ENCODE measurements around the gene NSD2.

NSD2 gene

DNA sequence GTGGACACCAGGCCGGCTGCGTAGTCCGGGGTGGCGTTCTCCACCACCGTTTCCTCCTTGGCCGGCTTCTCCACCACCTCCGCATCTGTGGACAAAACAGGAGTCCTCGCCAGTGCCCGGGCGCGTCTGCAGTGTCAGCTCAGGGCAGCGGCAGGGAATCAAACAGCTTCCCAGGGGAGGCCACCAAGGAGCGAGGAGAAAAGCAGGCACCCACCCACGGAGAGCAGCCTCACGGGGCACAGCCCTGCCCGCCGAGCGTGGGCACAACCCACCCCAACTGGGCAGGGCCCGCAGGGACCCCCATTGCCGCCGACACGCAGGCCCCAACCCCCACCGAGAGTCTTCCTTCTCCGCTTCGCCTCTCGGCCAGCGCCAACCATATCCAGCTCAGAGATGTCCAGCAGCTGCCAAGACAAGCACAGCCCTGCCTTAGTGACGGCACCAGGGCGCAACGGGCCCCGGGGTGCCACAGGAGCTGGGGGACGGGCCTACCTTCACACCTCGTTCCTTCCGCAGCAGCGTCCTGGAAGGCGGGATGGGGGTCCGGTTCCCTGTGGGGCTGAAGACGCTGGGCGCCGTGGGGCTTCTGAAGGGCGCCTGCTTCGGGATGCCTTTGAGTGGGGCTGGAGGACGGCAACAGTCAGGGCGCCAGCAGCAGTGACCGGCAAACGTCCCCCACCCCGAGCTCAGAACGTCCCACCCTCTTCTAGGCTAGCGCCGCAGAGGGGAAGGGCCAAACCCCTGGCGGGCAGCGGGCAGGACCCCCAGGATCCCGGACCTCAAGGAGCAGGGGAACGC is 114.8 kb downstream of the NSD2 start:
- H3K79me2 ChIP-seq (ENCODE audit: low read length), result peaks cover under 1% of the 10 kb centered on the region; the same call in 1 of the 2 replicates
- no peaks in the 10 kb centered on the region for H3K27me3 ChIP-seq (ENCODE audit: low read depth, low read length)
- no peak overlapping the region for H3K4me3 ChIP-seq (ENCODE audit: low read length)
- no peak overlapping the region for H2AFZ ChIP-seq (ENCODE audit: low read depth, low read length)
- H3K4me2 ChIP-seq (ENCODE audit: low read length), result no peak overlapping the region
- peaks cover 10% of the 10 kb centered on the region; the same call in 1 of the 2 replicates for H4K20me1 ChIP-seq (ENCODE audit: insufficient read depth, low read length)
- no peaks in the 10 kb centered on the region for H3K4me1 ChIP-seq (ENCODE audit: low read length)
- no peak overlapping the region for H3K9ac ChIP-seq (ENCODE audit: low read length)
- no peaks in the 10 kb centered on the region for H3K9me3 ChIP-seq (ENCODE audit: insufficient read depth, low read length)
- no peak for TF ChIP-seq EZH2phosphoT487 (IDR thresholded peaks at IDR 0.05; ENCODE audit: low read depth)
- TF ChIP-seq, protein P1, sequence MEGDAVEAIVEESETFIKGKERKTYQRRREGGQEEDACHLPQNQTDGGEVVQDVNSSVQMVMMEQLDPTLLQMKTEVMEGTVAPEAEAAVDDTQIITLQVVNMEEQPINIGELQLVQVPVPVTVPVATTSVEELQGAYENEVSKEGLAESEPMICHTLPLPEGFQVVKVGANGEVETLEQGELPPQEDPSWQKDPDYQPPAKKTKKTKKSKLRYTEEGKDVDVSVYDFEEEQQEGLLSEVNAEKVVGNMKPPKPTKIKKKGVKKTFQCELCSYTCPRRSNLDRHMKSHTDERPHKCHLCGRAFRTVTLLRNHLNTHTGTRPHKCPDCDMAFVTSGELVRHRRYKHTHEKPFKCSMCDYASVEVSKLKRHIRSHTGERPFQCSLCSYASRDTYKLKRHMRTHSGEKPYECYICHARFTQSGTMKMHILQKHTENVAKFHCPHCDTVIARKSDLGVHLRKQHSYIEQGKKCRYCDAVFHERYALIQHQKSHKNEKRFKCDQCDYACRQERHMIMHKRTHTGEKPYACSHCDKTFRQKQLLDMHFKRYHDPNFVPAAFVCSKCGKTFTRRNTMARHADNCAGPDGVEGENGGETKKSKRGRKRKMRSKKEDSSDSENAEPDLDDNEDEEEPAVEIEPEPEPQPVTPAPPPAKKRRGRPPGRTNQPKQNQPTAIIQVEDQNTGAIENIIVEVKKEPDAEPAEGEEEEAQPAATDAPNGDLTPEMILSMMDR (IDR thresholded peaks at IDR 0.05; ENCODE audit: low read depth, low read length), result no peak
- H3K36me3 ChIP-seq (replicated peaks; ENCODE audit: low read depth, low read length), result peaks cover 49% of the 10 kb centered on the region
- no peak overlapping the region for H3K27ac ChIP-seq (ENCODE audit: low read length)

DNA sequence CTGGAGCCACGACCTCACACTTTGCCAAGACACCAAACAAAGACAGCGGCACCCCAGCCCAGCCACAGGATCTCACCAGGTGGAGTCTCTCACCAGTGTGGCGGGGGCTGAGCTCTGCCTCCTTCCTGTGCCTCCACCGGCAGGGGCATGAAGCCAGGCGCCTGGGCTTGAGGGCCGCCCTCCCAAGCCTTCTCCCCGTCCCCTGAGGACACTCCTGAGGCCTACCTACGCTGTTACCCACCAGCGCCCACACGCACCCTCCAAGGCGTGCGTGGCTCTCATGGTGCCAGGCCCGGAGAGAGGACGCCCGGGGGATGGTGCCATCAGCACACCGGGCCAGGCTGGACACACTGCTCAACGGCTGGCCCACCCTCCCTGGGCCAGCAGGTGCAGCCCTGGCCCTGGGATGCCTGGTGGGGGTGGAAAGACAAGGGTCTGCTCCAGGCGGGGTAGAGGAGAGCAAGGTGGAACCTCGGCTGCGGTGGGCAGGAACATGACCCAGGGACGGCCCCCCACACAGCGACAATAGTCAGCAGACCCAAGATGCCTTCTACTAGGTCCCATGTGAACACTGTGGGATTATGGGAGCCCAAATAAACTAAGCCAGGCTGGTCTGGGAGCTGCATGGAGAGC is 115.5 kb downstream of the NSD2 start:
- Histone ChIP-seq H3K9ac (ENCODE audit: low read length) (no peak overlapping the region), H3K27me3 (ENCODE audit: low read depth, low read length) (no peaks in the 10 kb centered on the region), H3K4me3 (ENCODE audit: low read length) (no peak overlapping the region), H3K79me2 (ENCODE audit: low read length) (peaks cover 8% of the 10 kb centered on the region), H3K4me1 (ENCODE audit: low read length) (no peaks in the 10 kb centered on the region), H3K4me2 (ENCODE audit: low read length) (no peak overlapping the region), H3K27ac (ENCODE audit: low read length) (no peak overlapping the region), H2AFZ (ENCODE audit: low read depth, low read length) (no peak overlapping the region), H3K9me3 (ENCODE audit: insufficient read depth, low read length) (no peaks in the 10 kb centered on the region), H3K36me3 (replicated peaks; ENCODE audit: low read depth, low read length) (peaks cover 47% of the 10 kb centered on the region), H4K20me1 (ENCODE audit: insufficient read depth, low read length) (peaks cover 12% of the 10 kb centered on the region)
- TF ChIP-seq EZH2phosphoT487 (IDR thresholded peaks at IDR 0.05; ENCODE audit: low read depth), result no peak
- TF ChIP-seq, protein P1 (IDR thresholded peaks at IDR 0.05; ENCODE audit: low read depth, low read length), result no peak

DNA sequence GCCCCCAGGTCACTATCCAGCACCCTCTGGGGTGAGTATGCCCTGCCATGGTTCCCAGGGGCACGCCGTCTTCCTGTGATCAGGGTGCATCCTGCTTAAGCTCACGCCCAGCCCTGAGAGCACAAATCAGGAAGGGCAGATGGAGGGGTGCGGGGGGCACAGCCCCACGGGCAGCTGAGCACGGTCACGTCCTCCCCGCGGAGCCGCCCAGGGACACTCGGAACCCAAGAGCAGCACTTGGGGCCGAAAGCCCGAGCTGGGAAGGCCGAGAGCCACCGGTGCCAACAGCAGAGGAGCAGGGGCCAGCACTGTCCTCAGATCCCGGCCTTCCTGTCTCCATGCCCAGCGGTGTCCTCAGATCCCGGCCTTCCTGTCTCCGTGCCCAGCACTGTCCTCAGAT is 116.1 kb downstream of the NSD2 start:
- no peaks in the 10 kb centered on the region for H3K4me1 ChIP-seq (ENCODE audit: low read length)
- H3K27ac ChIP-seq (ENCODE audit: low read length), result no peak overlapping the region
- peaks cover 18% of the 10 kb centered on the region for H4K20me1 ChIP-seq (ENCODE audit: insufficient read depth, low read length)
- no peak overlapping the region for H3K4me2 ChIP-seq (ENCODE audit: low read length)
- no peak overlapping the region for H3K9ac ChIP-seq (ENCODE audit: low read length)
- peaks cover 42% of the 10 kb centered on the region for H3K36me3 ChIP-seq (replicated peaks; ENCODE audit: low read depth, low read length)
- TF ChIP-seq, protein P1 (IDR thresholded peaks at IDR 0.05; ENCODE audit: low read depth, low read length), result no peak
- no peak for TF ChIP-seq EZH2phosphoT487 (IDR thresholded peaks at IDR 0.05; ENCODE audit: low read depth)
- H3K9me3 ChIP-seq (ENCODE audit: insufficient read depth, low read length), result no peaks in the 10 kb centered on the region
- H3K4me3 ChIP-seq (ENCODE audit: low read length), result no peak overlapping the region
- H3K27me3 ChIP-seq (ENCODE audit: low read depth, low read length), result no peaks in the 10 kb centered on the region
- H2AFZ ChIP-seq (ENCODE audit: low read depth, low read length), result no peak overlapping the region
- peaks cover 14% of the 10 kb centered on the region for H3K79me2 ChIP-seq (ENCODE audit: low read length)

DNA sequence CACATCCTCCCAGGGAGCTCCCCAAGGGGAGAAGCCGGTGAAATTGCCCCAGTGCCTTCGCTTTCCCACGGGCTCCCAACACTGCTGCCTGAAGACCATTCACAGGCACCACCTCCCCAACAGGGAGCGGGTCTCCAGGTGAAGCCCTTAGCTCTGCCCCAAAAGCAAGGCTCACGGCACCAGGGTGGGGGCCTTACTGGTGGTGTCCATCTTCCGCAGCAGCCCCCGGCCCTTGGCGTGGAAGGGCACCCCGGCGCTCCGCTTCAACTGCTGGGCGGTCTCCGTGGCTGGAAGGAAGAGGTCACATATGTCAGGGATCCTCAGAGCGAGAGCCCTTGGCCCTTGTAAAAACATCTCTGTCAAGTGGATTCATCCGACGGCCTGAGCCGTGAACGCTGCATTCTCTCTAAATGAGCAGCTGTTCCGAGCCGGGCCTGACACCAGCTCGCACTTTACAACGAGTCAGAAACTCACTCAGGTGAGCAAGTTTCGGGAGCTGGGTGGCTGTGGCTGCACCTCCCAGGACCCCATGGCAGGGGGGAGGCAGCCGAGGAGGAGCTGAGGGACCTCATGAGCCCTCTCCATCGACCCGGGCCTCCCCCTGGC is 116.6 kb downstream of the NSD2 start:
- H3K79me2 ChIP-seq (ENCODE audit: low read length), result peaks cover 19% of the 10 kb centered on the region
- no peak overlapping the region for H3K4me2 ChIP-seq (ENCODE audit: low read length)
- H3K4me1 ChIP-seq (ENCODE audit: low read length), result no peaks in the 10 kb centered on the region
- TF ChIP-seq, protein P1 (IDR thresholded peaks at IDR 0.05; ENCODE audit: low read depth, low read length), result no peak
- TF ChIP-seq EZH2phosphoT487 (IDR thresholded peaks at IDR 0.05; ENCODE audit: low read depth), result no peak
- H3K9me3 ChIP-seq (ENCODE audit: insufficient read depth, low read length), result no peaks in the 10 kb centered on the region
- no peak overlapping the region for H3K4me3 ChIP-seq (ENCODE audit: low read length)
- H3K9ac ChIP-seq (ENCODE audit: low read length), result no peak overlapping the region
- H3K27me3 ChIP-seq (ENCODE audit: low read depth, low read length), result no peaks in the 10 kb centered on the region
- peaks cover 37% of the 10 kb centered on the region for H3K36me3 ChIP-seq (replicated peaks; ENCODE audit: low read depth, low read length)
- no peak overlapping the region for H3K27ac ChIP-seq (ENCODE audit: low read length)
- H4K20me1 ChIP-seq (ENCODE audit: insufficient read depth, low read length), result peaks cover 22% of the 10 kb centered on the region
- H2AFZ ChIP-seq (ENCODE audit: low read depth, low read length), result no peak overlapping the region
